Measurements from ENCODE around the gene KRTAP6-2. TPM values are rescaled to one million over a fixed set of nuclear protein-coding genes. Genes with fewer than 3 reads are reported as not detected.

Gene KRTAP6-2
- total RNA-seq, 4 donors from 2014 or later: not detected

DNA sequence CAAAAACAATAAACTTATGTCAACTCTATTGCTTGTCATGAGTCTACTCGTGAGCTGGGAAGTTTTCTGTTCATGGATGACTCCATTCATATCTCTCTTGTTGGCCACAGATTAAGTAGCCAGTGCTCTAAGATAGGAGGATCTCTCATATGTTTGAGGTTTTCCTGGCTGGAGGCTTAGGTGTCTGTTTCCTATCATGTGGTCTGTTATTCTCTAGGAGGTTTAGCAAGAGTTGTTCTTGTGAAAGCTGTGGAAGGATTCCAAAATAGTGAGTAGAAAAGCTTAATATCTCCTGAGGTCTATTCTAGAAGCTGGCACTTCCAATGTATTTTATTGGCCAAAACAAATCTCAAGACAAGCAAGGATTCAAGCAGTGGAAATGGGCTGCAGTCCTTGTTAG is 30.5 kb upstream of the KRTAP6-2 start:
- H3K9me3 ChIP-seq: no peaks in the 10 kb centered on the region
- no peak for TF ChIP-seq POLR2AphosphoS5 (IDR thresholded peaks at IDR 0.05)
- no peak for TF ChIP-seq EP300 (IDR thresholded peaks at IDR 0.05)
- TF ChIP-seq, protein P1, sequence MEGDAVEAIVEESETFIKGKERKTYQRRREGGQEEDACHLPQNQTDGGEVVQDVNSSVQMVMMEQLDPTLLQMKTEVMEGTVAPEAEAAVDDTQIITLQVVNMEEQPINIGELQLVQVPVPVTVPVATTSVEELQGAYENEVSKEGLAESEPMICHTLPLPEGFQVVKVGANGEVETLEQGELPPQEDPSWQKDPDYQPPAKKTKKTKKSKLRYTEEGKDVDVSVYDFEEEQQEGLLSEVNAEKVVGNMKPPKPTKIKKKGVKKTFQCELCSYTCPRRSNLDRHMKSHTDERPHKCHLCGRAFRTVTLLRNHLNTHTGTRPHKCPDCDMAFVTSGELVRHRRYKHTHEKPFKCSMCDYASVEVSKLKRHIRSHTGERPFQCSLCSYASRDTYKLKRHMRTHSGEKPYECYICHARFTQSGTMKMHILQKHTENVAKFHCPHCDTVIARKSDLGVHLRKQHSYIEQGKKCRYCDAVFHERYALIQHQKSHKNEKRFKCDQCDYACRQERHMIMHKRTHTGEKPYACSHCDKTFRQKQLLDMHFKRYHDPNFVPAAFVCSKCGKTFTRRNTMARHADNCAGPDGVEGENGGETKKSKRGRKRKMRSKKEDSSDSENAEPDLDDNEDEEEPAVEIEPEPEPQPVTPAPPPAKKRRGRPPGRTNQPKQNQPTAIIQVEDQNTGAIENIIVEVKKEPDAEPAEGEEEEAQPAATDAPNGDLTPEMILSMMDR (IDR thresholded peaks at IDR 0.05): no peak
- no peak for TF ChIP-seq POLR2A (IDR thresholded peaks at IDR 0.05)
- H3K27ac ChIP-seq: no peak overlapping the region
- H3K4me1 ChIP-seq: no peaks in the 10 kb centered on the region
- no peaks in the 10 kb centered on the region for H3K36me3 ChIP-seq
- no peak overlapping the region for H3K4me3 ChIP-seq
- no peaks in the 10 kb centered on the region for H3K27me3 ChIP-seq
- no peak for ATAC-seq
- WGBS, 2 donors (ENCODE audit: low coverage in 1 of 2): 27 to 50% methylated on average over 1 of the region's 1 CpG

DNA sequence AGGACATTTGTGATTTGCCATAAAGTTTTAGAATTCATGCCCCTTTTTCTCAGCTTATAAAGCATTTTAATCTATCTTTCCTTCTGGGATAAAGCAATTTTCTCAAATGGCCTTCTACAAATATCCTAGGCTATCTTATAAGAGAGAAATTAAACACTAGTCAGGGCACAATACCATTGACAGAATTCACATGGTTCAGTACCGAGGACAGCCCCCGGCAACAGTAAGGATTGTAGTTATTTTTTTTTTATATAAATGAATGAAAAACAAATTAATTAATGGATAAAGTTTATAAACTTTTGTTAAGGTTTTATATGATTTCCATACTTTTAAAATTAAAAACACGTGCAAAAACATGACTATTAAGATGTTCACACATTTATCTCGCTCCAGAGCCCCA is 29.4 kb upstream of the KRTAP6-2 start:
- Histone ChIP-seq H3K36me3 (no peaks in the 10 kb centered on the region), H3K27me3 (no peaks in the 10 kb centered on the region), H3K9me3 (no peaks in the 10 kb centered on the region), H3K4me1 (no peaks in the 10 kb centered on the region), H3K4me3 (no peak overlapping the region), H3K27ac (no peak overlapping the region)
- TF ChIP-seq POLR2AphosphoS5 (IDR thresholded peaks at IDR 0.05): no peak
- TF ChIP-seq, protein P1 (IDR thresholded peaks at IDR 0.05): no peak
- TF ChIP-seq POLR2A (IDR thresholded peaks at IDR 0.05): no peak
- TF ChIP-seq EP300 (IDR thresholded peaks at IDR 0.05): no peak
- no peak for ATAC-seq
- WGBS, 2 donors (ENCODE audit: low coverage in 1 of 2): 71 to 75% methylated on average over 3 to 4 of the region's 4 CpGs

DNA sequence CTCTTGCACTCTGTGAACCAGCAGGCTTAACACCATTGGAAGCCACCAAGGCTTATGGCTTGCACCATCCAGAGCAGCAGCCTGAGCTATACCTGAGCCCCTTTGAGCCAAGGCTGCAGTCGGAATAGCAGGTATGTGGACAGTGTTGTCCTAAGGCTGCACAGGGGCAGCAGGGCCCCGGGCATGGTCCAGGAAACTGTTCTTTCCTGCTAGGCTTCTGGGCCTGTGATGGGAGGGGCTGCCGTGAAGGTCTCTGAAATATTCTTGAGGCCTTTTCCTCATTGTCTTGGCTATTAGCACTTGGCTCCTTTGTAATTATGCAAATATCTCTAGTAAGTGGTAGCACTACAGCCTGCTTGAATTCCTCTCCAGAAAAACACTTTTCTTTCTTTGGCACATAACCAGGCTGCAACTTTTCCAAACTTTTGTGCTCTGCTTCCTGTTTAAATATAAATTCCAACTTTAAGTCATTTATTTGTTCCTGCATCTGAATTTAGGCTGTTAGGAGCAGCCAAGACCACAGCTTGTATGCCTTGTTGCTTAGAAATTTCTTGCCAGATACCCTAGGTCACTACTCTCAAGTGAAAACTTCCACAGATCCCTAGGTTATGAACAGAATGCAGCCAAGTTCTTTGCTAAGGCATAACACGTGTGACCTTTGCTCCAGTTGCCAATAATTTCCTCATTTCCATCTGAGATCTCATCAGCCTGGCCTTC is 26.9 kb upstream of the KRTAP6-2 start:
- Histone ChIP-seq H3K4me1 (no peaks in the 10 kb centered on the region), H3K27ac (no peak overlapping the region), H3K36me3 (no peaks in the 10 kb centered on the region), H3K9me3 (no peaks in the 10 kb centered on the region), H3K4me3 (no peak overlapping the region), H3K27me3 (no peaks in the 10 kb centered on the region)
- WGBS, 2 donors (ENCODE audit: low coverage in 1 of 2): 52 to 64% methylated on average over 2 of the region's 4 CpGs
- TF ChIP-seq POLR2A (IDR thresholded peaks at IDR 0.05): no peak
- TF ChIP-seq, protein P1 (IDR thresholded peaks at IDR 0.05): no peak
- no peak for TF ChIP-seq EP300 (IDR thresholded peaks at IDR 0.05)
- TF ChIP-seq POLR2AphosphoS5 (IDR thresholded peaks at IDR 0.05): no peak
- ATAC-seq: no peak

DNA sequence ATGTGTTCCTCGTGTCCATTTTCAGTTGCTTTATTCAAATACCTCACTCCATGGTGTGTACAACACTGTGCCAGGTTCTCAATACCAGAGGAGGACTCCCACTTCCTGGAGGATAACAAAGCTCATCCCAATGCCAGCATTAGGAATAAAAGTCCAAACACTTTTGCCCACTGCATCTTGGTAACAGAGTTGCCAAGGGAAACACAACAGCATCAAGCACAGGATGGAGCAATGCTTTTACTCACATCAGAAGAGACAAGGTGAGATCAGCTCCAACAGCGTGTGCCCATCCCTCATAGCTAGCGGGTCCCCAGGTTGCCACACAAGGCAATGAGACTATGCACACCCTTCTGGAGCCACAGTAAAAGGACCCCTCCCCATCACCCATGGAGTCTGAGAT is 24.7 kb upstream of the KRTAP6-2 start:
- no peak for TF ChIP-seq EP300 (IDR thresholded peaks at IDR 0.05)
- TF ChIP-seq POLR2AphosphoS5 (IDR thresholded peaks at IDR 0.05): no peak
- TF ChIP-seq, protein P1 (IDR thresholded peaks at IDR 0.05): no peak
- no peak for TF ChIP-seq POLR2A (IDR thresholded peaks at IDR 0.05)
- Histone ChIP-seq H3K4me3 (no peak overlapping the region), H3K27me3 (no peaks in the 10 kb centered on the region), H3K9me3 (no peaks in the 10 kb centered on the region), H3K4me1 (no peaks in the 10 kb centered on the region), H3K36me3 (no peaks in the 10 kb centered on the region), H3K27ac (no peak overlapping the region)
- WGBS, 2 donors (ENCODE audit: low coverage in 1 of 2): 71 to 93% methylated on average over 1 to 2 of the region's 3 CpGs
- no peak for ATAC-seq

DNA sequence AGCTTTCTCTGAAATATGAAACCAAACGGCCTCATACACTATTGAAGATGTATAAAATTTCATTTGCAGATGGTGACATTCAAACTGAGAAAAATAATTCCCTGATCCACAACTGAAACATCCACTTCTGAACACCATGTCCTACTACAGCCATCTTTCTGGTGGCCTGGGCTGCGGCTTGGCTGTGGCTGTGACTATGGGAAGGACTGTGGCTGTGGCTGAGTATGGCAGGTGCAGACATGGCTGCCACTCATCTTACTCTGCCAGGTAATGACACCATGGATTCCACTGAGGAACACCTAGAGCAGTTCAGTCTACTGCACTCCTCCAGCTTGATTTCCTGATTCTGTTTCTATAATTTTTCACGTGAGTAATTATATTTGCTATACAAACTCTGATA is 21.8 kb upstream of the KRTAP6-2 start, which contains the start of gene KRTAP20-4:
KRTAP20-4 (plus strand) TSS at position 106 of the 400 bp plus-strand sequence.
- 84 to 90% methylated on average over 3 of the region's 3 CpGs for WGBS, 2 donors (ENCODE audit: low coverage in 1 of 2)
- no peak for ATAC-seq

More for the DNA sequence above, 21.8 kb upstream of the KRTAP6-2 start, which contains the start of gene KRTAP20-4:
- no peaks in the 10 kb centered on the region for H3K36me3 ChIP-seq
- no peak within 1 kb of the TSS for H3K27ac ChIP-seq
- H3K4me1 ChIP-seq: no peaks in the 10 kb centered on the region
- TF ChIP-seq POLR2A (IDR thresholded peaks at IDR 0.05) (no peak), EP300 (IDR thresholded peaks at IDR 0.05) (no peak), POLR2AphosphoS5 (IDR thresholded peaks at IDR 0.05) (no peak)
- TF ChIP-seq, protein P1 (IDR thresholded peaks at IDR 0.05): no peak
- H3K9me3 ChIP-seq: no peaks in the 10 kb centered on the region
- no peaks in the 10 kb centered on the region for H3K27me3 ChIP-seq
- no peak within 1 kb of the TSS for H3K4me3 ChIP-seq
